ENCODE data around the gene SLC35F4. TPM values are rescaled to one million over a fixed set of nuclear protein-coding genes. Genes with fewer than 3 reads are reported as not detected.

SLC35F4 gene
- total RNA-seq, 1 experiment from 2014 or later: not detected

- Histone ChIP-seq H2BK15ac (ENCODE audit: low read depth, low read length) (no peak overlapping the region), H2BK120ac (ENCODE audit: low read depth, low read length, poor library complexity, severe bottlenecking) (no peak overlapping the region), H3K4ac (ENCODE audit: low read depth, low read length) (no peak overlapping the region), H3K23ac (ENCODE audit: insufficient read length, low read depth, low read length) (no peak overlapping the region), H3T11ph (ENCODE audit: low read length) (no peak overlapping the region), H3K18ac (ENCODE audit: insufficient read length, low read depth, low read length) (no peak overlapping the region), H2AFZ (ENCODE audit: low read length) (no peak overlapping the region), H4K91ac (ENCODE audit: insufficient read length, low read depth, low read length) (no peak overlapping the region), H2AK5ac (ENCODE audit: insufficient read length, low read length) (no peak overlapping the region), H3K4me1 (ENCODE audit: insufficient read depth, low read length) (0 out of 2 replicates have a peak, but pooled peaks cover 5% of the 10 kb centered on the region), H3K9ac (ENCODE audit: extremely low read depth, insufficient read length, low read length) (no peak overlapping the region), H3K4me2 (ENCODE audit: insufficient read depth, insufficient read length, low read length) (no peak overlapping the region), H3K14ac (ENCODE audit: insufficient read depth, low read length) (no peak overlapping the region), H3K23me2 (ENCODE audit: insufficient read length, low read depth, low read length, poor library complexity, severe bottlenecking) (no peaks in the 10 kb centered on the region), H2BK12ac (ENCODE audit: insufficient read length, low read depth, low read length) (no peak overlapping the region), H3K56ac (ENCODE audit: insufficient read length, low read depth, low read length) (no peak overlapping the region), H4K20me1 (ENCODE audit: control insufficient read depth, insufficient read depth, insufficient read length) (no peaks in the 10 kb centered on the region), H2BK5ac (ENCODE audit: insufficient read length, low read length) (no peak overlapping the region), H3K27me3 (ENCODE audit: insufficient read depth, low read length) (no peaks in the 10 kb centered on the region), H4K5ac (ENCODE audit: insufficient read length, low read depth, low read length) (no peak overlapping the region), H4K8ac (replicated peaks; ENCODE audit: insufficient read length, low read depth, low read length) (no peak overlapping the region), H3K9me3 (ENCODE audit: control insufficient read depth, low read depth, low read length) (no peaks in the 10 kb centered on the region), H3K27ac (ENCODE audit: insufficient read length, low read depth, low read length) (no peak overlapping the region), H3K79me1 (ENCODE audit: insufficient read depth, low read depth, low read length, poor library complexity, severe bottlenecking) (no peaks in the 10 kb centered on the region), H2BK20ac (ENCODE audit: low read depth, low read length, poor library complexity, severe bottlenecking) (no peak overlapping the region), H3K79me2 (ENCODE audit: insufficient read depth, low read length) (no peaks in the 10 kb centered on the region; the same call in 1 of the 2 replicates)
- Mint-ChIP-seq H3K4me1 (peaks cover 13 to 16% of the 10 kb centered on the region in 2 experiments), H3K4me3 (no peak overlapping the region), H3K36me3 (ENCODE audit: insufficient read depth in 1 of 3, low read depth in 3 of 3) (no peaks in the 10 kb centered on the region), H3K27ac (peak overlapping the region in 1 of 3 experiments; percentile 60; a peak in 1 of 7 replicates), H3K9me3 (no peaks in the 10 kb centered on the region), H3K27me3 (ENCODE audit: low read depth) (no peaks in the 10 kb centered on the region; the same call in 1 of the 2 replicates)
- no peak for TF ChIP-seq CTCF (conservative IDR thresholded peaks at IDR 0.05)
- no CpG with 5 or more reads among the region's 2 CpGs for WGBS (ENCODE audit: extremely low coverage, insufficient read length, low lambda C conversion rate)
- no peak for DNase-seq
Measured at GRCh38 chr14:57835766-57836165, 30.1 kb downstream of the SLC35F4 start.
